ENCODE measurements around the gene RDH13.

GRCh38 chr19:55079400-55080038 is 16.6 kb upstream of the RDH13 start:
- TF ChIP-seq CTCF (IDR thresholded peaks at IDR 0.05) (no peak), OVOL2 (CRISPR knock-in tag; IDR thresholded peaks at IDR 0.05; ENCODE audit: borderline replicate concordance) (no peak), USF2 (CRISPR knock-in tag; IDR thresholded peaks at IDR 0.05) (no peak), NR2C2 (CRISPR knock-in tag; IDR thresholded peaks at IDR 0.05) (no peak), ZNF121 (CRISPR knock-in tag; IDR thresholded peaks at IDR 0.05) (no peak), IRF2 (CRISPR knock-in tag; IDR thresholded peaks at IDR 0.05; ENCODE audit: borderline replicate concordance, low read depth) (no peak), FOXJ3 (CRISPR knock-in tag; IDR thresholded peaks at IDR 0.05; ENCODE audit: borderline replicate concordance) (no peak), ZNF263 (CRISPR knock-in tag; IDR thresholded peaks at IDR 0.05; ENCODE audit: low read depth) (no peak), SP1 (CRISPR knock-in tag; conservative IDR thresholded peaks at IDR 0.05) (no peak), TP53 (CRISPR knock-in tag; IDR thresholded peaks at IDR 0.05) (no peak), AFF4 (CRISPR knock-in tag; IDR thresholded peaks at IDR 0.05; ENCODE audit: borderline replicate concordance) (no peak), AR (CRISPR knock-in tag; IDR thresholded peaks at IDR 0.05) (no peak)
